H9 (cell line): ENCODE data around the gene TMC1. TPM values are rescaled to one million over a fixed set of nuclear protein-coding genes. Genes with fewer than 3 reads are reported as not detected.
A peak's percentile ranks its signal among the peaks of the same experiment; 100 is the strongest.

Source experiments
- DNase-seq: peaks from one replicate; pipeline ENCODE4 v3.0.0-alpha.2; 2017
- H2AFZ ChIP-seq: one replicate; pipeline ENCODE4 v1.6.1; 2013; ENCODE audit warnings: mild to moderate bottlenecking, low read length, control low read depth, moderate library complexity
- H2AK5ac ChIP-seq: 2 replicates; pipeline ENCODE4 v1.6.1; 2013; ENCODE audit warnings: low read length, control low read depth, mixed read lengths; ENCODE audit not compliant: insufficient read length
- H2BK120ac ChIP-seq: one replicate; pipeline ENCODE4 v1.6.1; 2013; ENCODE audit warnings: low read depth, mild to moderate bottlenecking, low read length, control low read depth, inconsistent platforms; ENCODE audit not compliant: poor library complexity, severe bottlenecking
- H2BK12ac ChIP-seq: 2 replicates; pipeline ENCODE4 v1.6.1; 2013; ENCODE audit warnings: low read length, control low read depth, mixed read lengths, low read depth; ENCODE audit not compliant: insufficient read length
- H2BK15ac ChIP-seq: 2 replicates; pipeline ENCODE4 v1.6.1; 2013; ENCODE audit warnings: low read depth, low read length, control low read depth
- H2BK20ac ChIP-seq: one replicate; pipeline ENCODE4 v1.6.1; 2013; ENCODE audit warnings: low read depth, mild to moderate bottlenecking, low read length, control low read depth, inconsistent platforms; ENCODE audit not compliant: poor library complexity, severe bottlenecking
- H2BK5ac ChIP-seq: 2 replicates; pipeline ENCODE4 v1.6.1; 2013; ENCODE audit warnings: low read length, control low read depth, mixed read lengths; ENCODE audit not compliant: insufficient read length
- H3K14ac ChIP-seq: 2 replicates; pipeline ENCODE4 v1.6.1; 2013; ENCODE audit warnings: low read length, control low read depth; ENCODE audit not compliant: insufficient read depth
- H3K18ac ChIP-seq: 2 replicates; pipeline ENCODE4 v1.6.1; 2013; ENCODE audit warnings: low read depth, mild to moderate bottlenecking, mixed read lengths, low read length, control low read depth; ENCODE audit not compliant: insufficient read length
- H3K23ac ChIP-seq: 2 replicates; pipeline ENCODE4 v1.6.1; 2013; ENCODE audit warnings: low read length, control low read depth, mixed read lengths, low read depth; ENCODE audit not compliant: insufficient read length
- H3K23me2 ChIP-seq: 2 replicates; pipeline ENCODE4 v1.6.1; 2013; ENCODE audit warnings: low read depth, mild to moderate bottlenecking, mixed read lengths, low read length, control low read depth; ENCODE audit not compliant: insufficient read length, poor library complexity, severe bottlenecking
- H3K27ac ChIP-seq: 2 replicates; pipeline ENCODE4 v1.5.1; 2013; ENCODE audit warnings: low read length, control low read depth, mixed read lengths, low read depth; ENCODE audit not compliant: insufficient read length
- H3K27me3 ChIP-seq: 2 replicates; pipeline ENCODE4 v1.6.1; 2013; ENCODE audit warnings: low read length, control low read depth, inconsistent platforms; ENCODE audit not compliant: insufficient read depth
- H3K4ac ChIP-seq: 2 replicates; pipeline ENCODE4 v1.6.1; 2013; ENCODE audit warnings: low read depth, mild to moderate bottlenecking, control low read depth, inconsistent platforms, low read length, moderate library complexity
- H3K4me1 ChIP-seq: 2 replicates; pipeline ENCODE4 v1.6.1; 2013; ENCODE audit warnings: low read length, control low read depth, inconsistent platforms; ENCODE audit not compliant: insufficient read depth
- H3K4me2 ChIP-seq: 2 replicates; pipeline ENCODE4 v1.6.1; 2013; ENCODE audit warnings: low read length, control low read depth, mixed read lengths; ENCODE audit not compliant: insufficient read length, insufficient read depth
- H3K56ac ChIP-seq: 2 replicates; pipeline ENCODE4 v1.6.1; 2013; ENCODE audit warnings: low read depth, mild to moderate bottlenecking, mixed read lengths, low read length, control low read depth; ENCODE audit not compliant: insufficient read length
- H3K79me1 ChIP-seq: 2 replicates; pipeline ENCODE4 v1.6.1; 2013; ENCODE audit warnings: low read depth, mild to moderate bottlenecking, moderate library complexity, low read length, control low read depth, inconsistent platforms; ENCODE audit not compliant: insufficient read depth, poor library complexity, severe bottlenecking
- H3K79me2 ChIP-seq: 2 replicates; pipeline ENCODE4 v1.6.1; 2013; ENCODE audit warnings: low read length, control low read depth, inconsistent platforms; ENCODE audit not compliant: insufficient read depth
- H3K9ac ChIP-seq: 2 replicates; pipeline ENCODE4 v1.6.1; 2013; ENCODE audit warnings: low read length, control low read depth, mixed read lengths; ENCODE audit not compliant: insufficient read length; ENCODE audit errors: extremely low read depth
- H3K9me3 ChIP-seq: one replicate; pipeline ENCODE4 v1.6.1; 2013; ENCODE audit warnings: low read depth, low read length, inconsistent platforms; ENCODE audit not compliant: control insufficient read depth
- H3T11ph ChIP-seq: one replicate; pipeline ENCODE4 v1.6.1; 2013; ENCODE audit warnings: mild to moderate bottlenecking, low read length, control low read depth, inconsistent platforms
- H4K20me1 ChIP-seq: one replicate; pipeline ENCODE4 v1.6.1; 2013; ENCODE audit not compliant: control insufficient read depth, insufficient read length, insufficient read depth
- H4K5ac ChIP-seq: 2 replicates; pipeline ENCODE4 v1.6.1; 2013; ENCODE audit warnings: low read depth, mild to moderate bottlenecking, mixed read lengths, low read length, control low read depth; ENCODE audit not compliant: insufficient read length
- H4K8ac ChIP-seq: replicated peaks from 2 replicates; pipeline ENCODE4 v1.6.1; 2013; ENCODE audit warnings: low read length, control low read depth, mixed read lengths, low read depth; ENCODE audit not compliant: insufficient read length
- H4K91ac ChIP-seq: 2 replicates; pipeline ENCODE4 v1.6.1; 2013; ENCODE audit warnings: low read depth, mild to moderate bottlenecking, moderate library complexity, mixed read lengths, low read length, control low read depth; ENCODE audit not compliant: insufficient read length
- H3K27ac Mint-ChIP-seq, 3 experiments: 2 replicates in 2 of 3; 3 replicates in 1 of 3; pipeline ENCODE4 v1.8.0; 2020 to 2021; ENCODE audit warnings: mixed read lengths in 3 of 3, mild to moderate bottlenecking in 1 of 3, moderate library complexity in 1 of 3
- H3K27me3 Mint-ChIP-seq: 2 replicates; pipeline ENCODE4 v1.8.0; 2021; ENCODE audit warnings: low read depth, mild to moderate bottlenecking, moderate library complexity, mixed read lengths
- H3K36me3 Mint-ChIP-seq, 3 experiments: 2 replicates in 2 of 3; 3 replicates in 1 of 3; pipeline ENCODE4 v1.8.0; 2020 to 2021; ENCODE audit warnings: low read depth in 3 of 3, mixed read lengths in 3 of 3; ENCODE audit not compliant: insufficient read depth in 1 of 3
- H3K4me1 Mint-ChIP-seq, 2 experiments: 2 replicates each; pipeline ENCODE4 v1.8.0; 2020; ENCODE audit warnings: mixed read lengths in 2 of 2
- H3K4me3 Mint-ChIP-seq, 2 experiments: 2 replicates in 1 of 2; 3 replicates in 1 of 2; pipeline ENCODE4 v1.8.0; 2020 to 2021; ENCODE audit warnings: mild to moderate bottlenecking in 2 of 2, mixed read lengths in 2 of 2, moderate library complexity in 1 of 2
- H3K9me3 Mint-ChIP-seq, 2 experiments: 2 replicates in 1 of 2; 3 replicates in 1 of 2; pipeline ENCODE4 v1.8.0; 2020; ENCODE audit warnings: mild to moderate bottlenecking in 2 of 2, mixed read lengths in 2 of 2, moderate library complexity in 1 of 2
- CTCF ChIP-seq: fragments of 200-600 bp; sonication (generic); conservative IDR thresholded peaks from 3 replicates; pipeline ENCODE4 v1.8.0; 2021; ENCODE audit warnings: antibody characterized with exemption, mild to moderate bottlenecking
- WGBS: extraction: QIAGEN DNeasy Blood & Tissue Kit; methylation state at CpG from one replicate; pipeline ENCODE4 v1.1.7; 2013; ENCODE audit warnings: missing lambda C conversion rate, low lambda C conversion rate, mixed read lengths; ENCODE audit not compliant: insufficient read length; ENCODE audit errors: extremely low coverage; 5-methylcytosine and 5-hydroxymethylcytosine counted together
- total RNA-seq: library from RNA; stranded (reverse); gene quantifications from 2 replicates; pipeline ENCODE4 v1.2.1, GENCODE V29; 2021

The TMC1 gene
- total RNA-seq, 1 experiment from 2014 or later = 2.4 TPM

- no peaks in the 10 kb centered on the region for H4K20me1 ChIP-seq
- H3K18ac ChIP-seq = no peak overlapping the region
- DNase-seq = no peak
- H3T11ph ChIP-seq = no peak overlapping the region
- Mint-ChIP-seq H3K9me3 (no peaks in the 10 kb centered on the region; a peak in 1 of 5 replicates), H3K4me3 (no peak overlapping the region), H3K36me3 (no peaks in the 10 kb centered on the region; a peak in 1 of 7 replicates), H3K4me1 (peaks cover 16 to 18% of the 10 kb centered on the region in 2 experiments), H3K27me3 (no peaks in the 10 kb centered on the region), H3K27ac (peak overlapping the region in 1 of 3 experiments; percentile 56; a peak in 2 of 7 replicates)
- H2AK5ac ChIP-seq = no peak overlapping the region
- H4K5ac ChIP-seq = no peak overlapping the region
- H2BK15ac ChIP-seq = no peak overlapping the region
- H3K79me1 ChIP-seq = no peaks in the 10 kb centered on the region
- no peak overlapping the region for H2BK12ac ChIP-seq
- no peak overlapping the region for H2BK20ac ChIP-seq
- H3K56ac ChIP-seq = no peak overlapping the region
- no peak overlapping the region for H3K4ac ChIP-seq
- no peaks in the 10 kb centered on the region for H3K9me3 ChIP-seq
- H3K14ac ChIP-seq = no peak overlapping the region
- no peak overlapping the region for H3K27ac ChIP-seq
- no peak overlapping the region for H3K9ac ChIP-seq
- no CpG with 5 or more reads among the region's 2 CpGs for WGBS
- H3K23me2 ChIP-seq = no peaks in the 10 kb centered on the region
- no peaks in the 10 kb centered on the region for H3K79me2 ChIP-seq
- H2BK120ac ChIP-seq = no peak overlapping the region
- no peak overlapping the region for H4K8ac ChIP-seq
- H3K4me1 ChIP-seq = no peaks in the 10 kb centered on the region
- no peak overlapping the region for H2AFZ ChIP-seq
- H3K4me2 ChIP-seq = no peak overlapping the region
- no peak overlapping the region for H3K23ac ChIP-seq
- no peak overlapping the region for H2BK5ac ChIP-seq
- no peak for TF ChIP-seq CTCF
- H4K91ac ChIP-seq = no peak overlapping the region
- H3K27me3 ChIP-seq = no peaks in the 10 kb centered on the region
Measured at GRCh38 chr9:72658703-72659102, 137.3 kb downstream of the TMC1 start.
